ENCODE measurements around the gene RNF10.
"Not testable (repeated sequence)": the region's sequence is repeated elsewhere in the genome, so short reads cannot be mapped to it uniquely, and the experiment has no call there.

The RNF10 gene

DNA sequence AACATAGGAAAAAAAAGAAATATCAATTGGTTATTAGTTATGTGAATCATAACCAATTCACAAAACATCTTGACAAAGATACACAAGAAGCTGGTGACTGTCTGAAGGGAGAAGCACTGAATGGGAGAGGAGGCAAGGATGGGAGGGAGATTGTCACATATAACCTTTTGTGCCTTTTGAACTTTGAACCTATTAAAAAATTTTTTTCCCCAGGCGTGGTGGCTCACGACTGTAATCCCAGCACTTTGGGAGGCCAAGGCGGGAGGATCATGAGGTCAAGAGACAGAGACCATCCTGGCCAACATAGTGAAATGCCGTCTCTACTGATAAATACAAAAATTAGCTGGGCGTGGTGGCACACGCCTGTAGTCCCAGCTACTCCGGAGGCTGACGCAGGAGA lies 25.6 kb upstream of the RNF10 start:
- no peaks in the 10 kb centered on the region for H3K27me3 ChIP-seq (ENCODE audit: insufficient read depth, poor library complexity, severe bottlenecking)
- no peak for TF ChIP-seq SPI1 (IDR thresholded peaks at IDR 0.05; ENCODE audit: borderline replicate concordance, low read depth)
- DNase-seq (ENCODE audit: low read depth in 1 of 2, low spot score in 1 of 2) = no peak

DNA sequence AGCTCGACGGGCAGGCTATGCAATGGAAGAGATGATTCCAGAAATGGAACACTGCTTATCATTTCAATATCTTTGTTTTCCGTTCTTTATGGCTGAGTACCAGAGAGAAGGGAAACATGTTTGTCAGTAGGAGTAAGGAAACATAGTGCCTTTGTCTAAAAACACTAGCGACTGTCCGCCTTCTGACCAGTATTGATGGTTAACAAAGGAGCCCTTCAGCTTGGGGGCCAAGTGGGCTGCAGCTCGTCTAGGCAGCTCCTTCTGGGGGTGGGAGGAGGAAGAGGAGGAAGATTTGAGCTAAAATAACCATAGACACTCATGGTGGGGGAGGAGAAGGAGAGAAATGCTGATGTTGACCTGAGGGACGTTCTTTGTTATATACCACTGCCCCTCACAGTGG lies 20.2 kb upstream of the RNF10 start:
- Histone ChIP-seq H3K27ac (replicated peaks) (no peak overlapping the region), H3K27me3 (ENCODE audit: insufficient read depth, poor library complexity, severe bottlenecking) (no peaks in the 10 kb centered on the region), H3K4me3 (replicated peaks; ENCODE audit: insufficient read depth, low read length) (no peak overlapping the region)
- TF ChIP-seq, protein P1, sequence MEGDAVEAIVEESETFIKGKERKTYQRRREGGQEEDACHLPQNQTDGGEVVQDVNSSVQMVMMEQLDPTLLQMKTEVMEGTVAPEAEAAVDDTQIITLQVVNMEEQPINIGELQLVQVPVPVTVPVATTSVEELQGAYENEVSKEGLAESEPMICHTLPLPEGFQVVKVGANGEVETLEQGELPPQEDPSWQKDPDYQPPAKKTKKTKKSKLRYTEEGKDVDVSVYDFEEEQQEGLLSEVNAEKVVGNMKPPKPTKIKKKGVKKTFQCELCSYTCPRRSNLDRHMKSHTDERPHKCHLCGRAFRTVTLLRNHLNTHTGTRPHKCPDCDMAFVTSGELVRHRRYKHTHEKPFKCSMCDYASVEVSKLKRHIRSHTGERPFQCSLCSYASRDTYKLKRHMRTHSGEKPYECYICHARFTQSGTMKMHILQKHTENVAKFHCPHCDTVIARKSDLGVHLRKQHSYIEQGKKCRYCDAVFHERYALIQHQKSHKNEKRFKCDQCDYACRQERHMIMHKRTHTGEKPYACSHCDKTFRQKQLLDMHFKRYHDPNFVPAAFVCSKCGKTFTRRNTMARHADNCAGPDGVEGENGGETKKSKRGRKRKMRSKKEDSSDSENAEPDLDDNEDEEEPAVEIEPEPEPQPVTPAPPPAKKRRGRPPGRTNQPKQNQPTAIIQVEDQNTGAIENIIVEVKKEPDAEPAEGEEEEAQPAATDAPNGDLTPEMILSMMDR (IDR thresholded peaks at IDR 0.05; ENCODE audit: insufficient read depth, low read length) = no peak
- no peak for TF ChIP-seq POLR2AphosphoS5 (IDR thresholded peaks at IDR 0.05; ENCODE audit: low read depth)
- no peak for TF ChIP-seq SPI1 (IDR thresholded peaks at IDR 0.05; ENCODE audit: borderline replicate concordance, low read depth)
- TF ChIP-seq, protein P2, sequence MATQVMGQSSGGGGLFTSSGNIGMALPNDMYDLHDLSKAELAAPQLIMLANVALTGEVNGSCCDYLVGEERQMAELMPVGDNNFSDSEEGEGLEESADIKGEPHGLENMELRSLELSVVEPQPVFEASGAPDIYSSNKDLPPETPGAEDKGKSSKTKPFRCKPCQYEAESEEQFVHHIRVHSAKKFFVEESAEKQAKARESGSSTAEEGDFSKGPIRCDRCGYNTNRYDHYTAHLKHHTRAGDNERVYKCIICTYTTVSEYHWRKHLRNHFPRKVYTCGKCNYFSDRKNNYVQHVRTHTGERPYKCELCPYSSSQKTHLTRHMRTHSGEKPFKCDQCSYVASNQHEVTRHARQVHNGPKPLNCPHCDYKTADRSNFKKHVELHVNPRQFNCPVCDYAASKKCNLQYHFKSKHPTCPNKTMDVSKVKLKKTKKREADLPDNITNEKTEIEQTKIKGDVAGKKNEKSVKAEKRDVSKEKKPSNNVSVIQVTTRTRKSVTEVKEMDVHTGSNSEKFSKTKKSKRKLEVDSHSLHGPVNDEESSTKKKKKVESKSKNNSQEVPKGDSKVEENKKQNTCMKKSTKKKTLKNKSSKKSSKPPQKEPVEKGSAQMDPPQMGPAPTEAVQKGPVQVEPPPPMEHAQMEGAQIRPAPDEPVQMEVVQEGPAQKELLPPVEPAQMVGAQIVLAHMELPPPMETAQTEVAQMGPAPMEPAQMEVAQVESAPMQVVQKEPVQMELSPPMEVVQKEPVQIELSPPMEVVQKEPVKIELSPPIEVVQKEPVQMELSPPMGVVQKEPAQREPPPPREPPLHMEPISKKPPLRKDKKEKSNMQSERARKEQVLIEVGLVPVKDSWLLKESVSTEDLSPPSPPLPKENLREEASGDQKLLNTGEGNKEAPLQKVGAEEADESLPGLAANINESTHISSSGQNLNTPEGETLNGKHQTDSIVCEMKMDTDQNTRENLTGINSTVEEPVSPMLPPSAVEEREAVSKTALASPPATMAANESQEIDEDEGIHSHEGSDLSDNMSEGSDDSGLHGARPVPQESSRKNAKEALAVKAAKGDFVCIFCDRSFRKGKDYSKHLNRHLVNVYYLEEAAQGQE (IDR thresholded peaks at IDR 0.05; ENCODE audit: insufficient replicate concordance, low read depth) = no peak
- DNase-seq (ENCODE audit: low read depth in 1 of 2, low spot score in 1 of 2) = no peak

More for the DNA sequence above, 25.6 kb upstream of the RNF10 start:
- no peak overlapping the region for H3K27ac ChIP-seq (replicated peaks)
- no peak overlapping the region for H3K4me3 ChIP-seq (replicated peaks; ENCODE audit: insufficient read depth, low read length)

DNA sequence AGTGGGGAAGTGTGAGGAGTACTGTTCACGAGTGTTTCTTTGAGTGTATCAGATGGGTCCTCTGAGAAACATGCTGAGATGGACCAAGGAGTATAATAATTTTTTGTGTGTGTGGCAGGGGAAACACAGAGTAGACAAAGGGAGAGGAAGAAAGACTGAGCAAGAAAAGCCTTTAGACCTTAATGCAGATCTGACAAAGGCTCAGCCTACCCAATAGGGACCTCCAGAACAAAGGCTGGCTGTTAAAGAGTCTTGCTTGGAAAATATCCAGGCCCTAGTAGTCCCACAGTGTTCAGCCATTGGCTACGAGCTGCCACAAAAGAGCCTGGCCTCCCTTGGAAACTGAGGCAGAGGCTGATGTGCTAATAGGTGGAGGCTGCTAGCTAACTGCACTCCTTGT lies 18.7 kb upstream of the RNF10 start:
- no peak for TF ChIP-seq SPI1 (IDR thresholded peaks at IDR 0.05; ENCODE audit: borderline replicate concordance, low read depth)
- H3K4me3 ChIP-seq (replicated peaks; ENCODE audit: insufficient read depth, low read length) = no peak overlapping the region
- DNase-seq (ENCODE audit: low read depth in 1 of 2, low spot score in 1 of 2) = no peak
- H3K27ac ChIP-seq (replicated peaks) = no peak overlapping the region
- no peaks in the 10 kb centered on the region for H3K27me3 ChIP-seq (ENCODE audit: insufficient read depth, poor library complexity, severe bottlenecking)

DNA sequence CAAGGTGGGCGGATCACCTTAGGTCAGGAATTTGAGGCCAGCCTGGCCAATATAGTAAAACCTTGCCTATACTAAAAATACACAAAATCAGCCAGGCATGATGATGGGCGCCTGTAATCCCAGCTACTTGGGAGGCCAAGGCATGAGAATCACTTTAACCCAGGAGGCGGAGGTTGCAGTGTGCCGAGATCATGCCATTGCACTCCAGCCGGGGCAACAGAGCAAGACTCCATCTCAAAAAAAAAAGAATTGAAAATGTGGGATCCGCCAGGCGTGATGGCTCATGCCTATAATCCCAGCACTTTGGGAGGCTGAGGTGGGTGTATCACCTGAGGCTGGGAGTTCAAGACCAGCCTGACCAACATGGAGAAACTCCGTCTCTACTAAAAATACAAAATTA lies 14.8 kb upstream of the RNF10 start:
- DNase-seq (ENCODE audit: low read depth in 1 of 2, low spot score in 1 of 2); H3K27ac ChIP-seq (replicated peaks); H3K4me3 ChIP-seq (replicated peaks; ENCODE audit: insufficient read depth, low read length); H3K27me3 ChIP-seq (ENCODE audit: insufficient read depth, poor library complexity, severe bottlenecking): not testable (repeated sequence)

DNA sequence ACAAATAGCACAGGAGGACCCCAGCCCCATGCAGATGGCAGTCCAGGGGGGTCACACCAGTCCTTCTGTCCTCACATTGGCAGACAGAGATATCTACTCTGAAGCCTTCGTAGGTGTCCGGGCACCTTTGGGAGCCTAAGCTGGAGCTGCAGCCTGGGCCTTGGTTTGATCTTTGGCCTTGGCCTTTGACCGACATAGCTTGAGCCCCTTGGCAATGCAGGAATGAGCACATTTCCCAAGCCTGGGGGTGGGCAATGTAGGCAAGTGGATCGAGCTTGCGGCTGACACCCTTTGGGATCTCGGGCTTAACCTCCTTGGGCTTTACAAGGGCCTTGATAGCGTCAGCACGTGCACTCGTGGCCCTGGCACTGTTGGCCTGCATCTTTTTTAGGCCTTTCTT lies 11.6 kb upstream of the RNF10 start:
- no peaks in the 10 kb centered on the region for H3K27me3 ChIP-seq (ENCODE audit: insufficient read depth, poor library complexity, severe bottlenecking)
- no peak for TF ChIP-seq POLR2AphosphoS5 (IDR thresholded peaks at IDR 0.05; ENCODE audit: low read depth)
- TF ChIP-seq GABPA (IDR thresholded peaks at IDR 0.05; ENCODE audit: low read depth) = no peak
- TF ChIP-seq, protein P2 (IDR thresholded peaks at IDR 0.05; ENCODE audit: insufficient replicate concordance, low read depth) = no peak
- no peak for TF ChIP-seq SPI1 (IDR thresholded peaks at IDR 0.05; ENCODE audit: borderline replicate concordance, low read depth)
- TF ChIP-seq, protein P1 (IDR thresholded peaks at IDR 0.05; ENCODE audit: insufficient read depth, low read length) = no peak
- no peak overlapping the region for H3K27ac ChIP-seq (replicated peaks)
- H3K4me3 ChIP-seq (replicated peaks; ENCODE audit: insufficient read depth, low read length) = no peak overlapping the region
- no peak for DNase-seq (ENCODE audit: low read depth in 1 of 2, low spot score in 1 of 2)

Measured in HL-60 (cell line).